ENCODE data around the gene CABCOCO1.
"Not testable (repeated sequence)": the region's sequence is repeated elsewhere in the genome, so short reads cannot be mapped to it uniquely, and the experiment has no call there.

CABCOCO1 gene

DNA sequence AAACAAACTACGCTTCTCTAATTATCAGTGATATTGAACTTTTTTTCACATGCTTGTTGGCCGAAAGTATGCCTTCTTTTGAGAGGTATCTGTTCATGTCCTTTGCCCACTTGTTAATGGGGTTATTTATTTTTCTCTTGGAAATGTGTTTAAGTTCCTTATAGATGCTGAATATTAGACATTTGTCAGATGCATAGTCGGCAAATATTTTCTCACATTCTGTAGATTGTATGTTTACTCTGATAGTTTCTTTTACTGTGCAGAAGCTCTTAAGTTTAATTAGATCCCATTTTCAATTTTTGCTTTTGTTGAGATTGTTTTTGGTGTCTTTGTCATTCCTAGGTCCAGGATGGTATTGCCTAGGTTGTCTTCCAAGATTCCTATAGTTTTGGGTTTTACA, 73.2 kb downstream of the CABCOCO1 start:
- no peak for DNase-seq (ENCODE audit: low spot score)
- TF ChIP-seq, protein P1, sequence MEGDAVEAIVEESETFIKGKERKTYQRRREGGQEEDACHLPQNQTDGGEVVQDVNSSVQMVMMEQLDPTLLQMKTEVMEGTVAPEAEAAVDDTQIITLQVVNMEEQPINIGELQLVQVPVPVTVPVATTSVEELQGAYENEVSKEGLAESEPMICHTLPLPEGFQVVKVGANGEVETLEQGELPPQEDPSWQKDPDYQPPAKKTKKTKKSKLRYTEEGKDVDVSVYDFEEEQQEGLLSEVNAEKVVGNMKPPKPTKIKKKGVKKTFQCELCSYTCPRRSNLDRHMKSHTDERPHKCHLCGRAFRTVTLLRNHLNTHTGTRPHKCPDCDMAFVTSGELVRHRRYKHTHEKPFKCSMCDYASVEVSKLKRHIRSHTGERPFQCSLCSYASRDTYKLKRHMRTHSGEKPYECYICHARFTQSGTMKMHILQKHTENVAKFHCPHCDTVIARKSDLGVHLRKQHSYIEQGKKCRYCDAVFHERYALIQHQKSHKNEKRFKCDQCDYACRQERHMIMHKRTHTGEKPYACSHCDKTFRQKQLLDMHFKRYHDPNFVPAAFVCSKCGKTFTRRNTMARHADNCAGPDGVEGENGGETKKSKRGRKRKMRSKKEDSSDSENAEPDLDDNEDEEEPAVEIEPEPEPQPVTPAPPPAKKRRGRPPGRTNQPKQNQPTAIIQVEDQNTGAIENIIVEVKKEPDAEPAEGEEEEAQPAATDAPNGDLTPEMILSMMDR (IDR thresholded peaks at IDR 0.05; ENCODE audit: extremely low read depth, missing control alignments): no peak

DNA sequence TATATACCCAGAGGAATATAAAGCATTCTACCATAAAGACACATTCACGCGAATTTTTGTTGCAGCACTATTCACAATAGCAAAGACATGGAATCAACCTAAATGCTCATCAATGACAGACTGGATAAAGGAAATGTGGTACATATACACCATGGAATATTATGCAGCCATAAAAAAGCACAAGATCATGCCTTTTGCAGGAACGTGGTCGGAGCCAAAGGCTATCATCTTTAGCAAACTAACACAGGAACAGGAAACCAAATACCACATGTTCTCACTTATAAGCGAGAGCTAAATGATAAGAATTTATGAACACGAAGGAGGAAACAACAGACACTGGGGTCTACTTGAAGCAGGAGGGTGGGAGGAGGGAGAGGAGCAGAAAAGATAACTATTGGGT, 74.7 kb downstream of the CABCOCO1 start:
- not testable (repeated sequence) for DNase-seq (ENCODE audit: low spot score)

DNA sequence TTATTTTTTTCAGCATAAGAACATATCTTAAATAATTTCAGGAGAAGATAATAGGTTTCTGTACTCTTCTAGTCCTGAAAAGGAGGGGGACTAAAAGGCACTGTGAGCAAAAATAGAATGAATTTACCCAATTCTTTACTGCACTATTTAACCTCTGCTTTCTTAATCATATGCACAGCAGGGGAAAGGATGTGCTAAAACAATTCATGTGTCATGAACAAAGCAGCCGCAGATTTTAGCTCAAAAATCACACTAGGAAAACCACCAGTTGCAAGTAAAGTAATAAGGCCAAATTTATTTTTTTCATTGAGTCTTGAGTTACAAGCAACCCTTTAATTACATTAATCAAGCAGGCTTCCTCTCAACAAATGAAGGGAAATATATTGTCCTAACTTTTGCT, 80.1 kb downstream of the CABCOCO1 start:
- no peak for DNase-seq (ENCODE audit: low spot score)
- TF ChIP-seq, protein P1 (IDR thresholded peaks at IDR 0.05; ENCODE audit: extremely low read depth, missing control alignments): no peak

DNA sequence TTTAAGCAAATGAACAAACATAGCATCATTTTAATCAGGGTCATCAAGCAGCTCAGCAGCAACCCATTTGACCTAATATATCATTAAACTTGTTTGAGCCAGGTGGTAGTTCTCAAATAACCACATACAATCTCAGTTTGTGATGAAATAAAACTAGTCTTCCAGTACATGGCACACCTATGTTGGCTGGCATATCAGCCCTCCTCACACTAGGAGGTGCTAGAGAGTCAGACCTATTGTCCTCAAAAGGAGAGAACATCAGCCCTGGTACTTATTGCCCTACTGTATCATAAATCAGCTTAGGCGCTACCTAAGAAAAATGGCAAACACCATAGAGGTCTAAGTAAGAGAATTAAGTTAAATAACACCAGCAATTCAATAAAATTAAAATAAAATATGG, 81.7 kb downstream of the CABCOCO1 start:
- TF ChIP-seq, protein P1 (IDR thresholded peaks at IDR 0.05; ENCODE audit: extremely low read depth, missing control alignments): peak; percentile 23
- no peak for DNase-seq (ENCODE audit: low spot score)

DNA sequence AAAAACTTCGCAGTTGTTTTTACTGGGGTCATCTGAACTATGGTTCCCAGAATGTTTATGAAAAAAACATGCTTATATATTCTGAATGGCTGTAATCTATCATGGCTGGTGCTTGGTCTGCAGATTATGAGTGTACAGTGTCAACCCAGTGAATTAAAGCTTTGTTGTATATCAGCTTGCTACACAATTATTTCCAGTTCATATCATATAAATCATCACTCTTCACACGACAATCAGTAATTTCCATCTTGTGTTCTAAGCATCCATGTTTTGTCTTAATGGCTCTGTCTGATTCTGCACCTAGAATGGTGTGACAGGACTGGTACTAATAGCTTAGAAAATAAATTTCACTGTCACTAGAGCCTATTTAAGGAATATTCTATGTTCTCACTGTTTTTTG, 83.6 kb downstream of the CABCOCO1 start:
- TF ChIP-seq, protein P1 (IDR thresholded peaks at IDR 0.05; ENCODE audit: extremely low read depth, missing control alignments): no peak
- DNase-seq (ENCODE audit: low spot score): no peak

DNA sequence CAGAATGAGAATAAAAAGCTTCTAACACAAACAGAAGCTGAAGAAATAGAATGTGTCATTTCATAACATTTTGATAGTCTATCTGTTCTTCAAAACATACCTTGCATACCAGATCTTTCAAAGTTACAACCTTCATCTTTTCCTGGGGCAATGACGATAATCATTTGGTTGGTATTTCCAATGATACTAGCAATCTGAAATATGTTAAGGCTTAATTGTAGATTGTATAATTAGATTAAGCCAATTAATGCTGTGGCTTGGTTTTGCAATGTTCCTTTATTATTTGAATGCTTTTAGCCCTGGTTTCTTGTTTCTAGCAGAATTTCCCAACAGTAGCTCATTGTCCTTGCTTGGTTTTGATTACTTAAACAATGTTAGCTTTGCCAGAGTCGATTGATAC, 84.6 kb downstream of the CABCOCO1 start:
- DNase-seq (ENCODE audit: low spot score): no peak
- TF ChIP-seq, protein P1 (IDR thresholded peaks at IDR 0.05; ENCODE audit: extremely low read depth, missing control alignments): no peak

DNA sequence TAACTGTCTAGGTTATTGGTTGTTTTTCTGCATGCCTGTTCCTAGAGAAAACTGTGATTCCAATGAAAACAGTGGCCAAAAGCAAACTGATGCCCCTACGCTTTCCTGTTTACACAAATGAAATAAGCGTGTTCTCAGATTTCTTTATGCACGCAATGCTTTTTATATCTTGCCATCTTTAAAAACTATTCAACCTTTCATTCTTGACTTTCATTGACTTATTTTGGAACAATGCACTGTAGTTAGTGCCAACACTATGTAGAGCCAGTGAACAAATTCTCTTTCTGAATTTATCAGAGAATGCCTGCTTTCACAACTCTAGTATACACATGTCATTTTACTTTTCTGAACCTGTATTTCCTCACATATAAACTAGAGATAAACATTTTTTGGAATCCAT, 86.6 kb downstream of the CABCOCO1 start:
- TF ChIP-seq, protein P1 (IDR thresholded peaks at IDR 0.05; ENCODE audit: extremely low read depth, missing control alignments): no peak
- no peak for DNase-seq (ENCODE audit: low spot score)

DNA sequence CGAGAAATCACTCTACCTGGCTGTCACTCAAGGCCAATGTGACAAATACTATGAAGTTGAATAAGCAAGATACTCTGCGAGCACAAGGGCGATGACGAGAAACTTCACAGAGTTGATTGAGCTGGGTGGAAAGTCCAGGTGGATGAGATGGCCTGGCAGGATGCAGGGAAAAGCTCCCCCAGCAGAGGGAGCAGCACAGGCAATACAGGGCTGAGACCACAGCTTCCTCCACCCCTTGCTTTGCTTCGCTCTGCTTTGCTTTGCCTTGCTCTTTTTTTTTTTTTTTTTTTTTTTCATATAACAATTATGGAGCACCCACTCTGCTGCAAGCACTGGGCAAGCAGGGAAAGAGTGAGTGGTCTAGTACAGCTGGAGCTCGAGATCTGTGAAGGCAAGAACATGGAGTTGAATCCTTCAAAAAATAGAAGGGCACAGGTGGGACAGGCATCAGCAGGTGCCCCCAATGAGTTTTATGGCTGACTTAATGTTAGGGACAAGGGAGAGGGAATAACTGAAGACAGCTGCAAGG, 88.3 kb downstream of the CABCOCO1 start:
- peak; percentile 57 for DNase-seq (ENCODE audit: low spot score)

More for the DNA sequence above, 88.3 kb downstream of the CABCOCO1 start:
- TF ChIP-seq, protein P1 (IDR thresholded peaks at IDR 0.05; ENCODE audit: extremely low read depth, missing control alignments): peak; percentile 93

Data from GM20000 (cell line).